RWPE1 (cell line): Measurements from ENCODE around the gene P4HA2.
A peak's percentile ranks its signal among the peaks of the same experiment; 100 is the strongest.

Experiments
- CTCF ChIA-PET: fragments of 350-600 bp; sonication (Branson Sonifier 250); formaldehyde crosslinking; extraction: SDS; loops from one replicate; lab custom pipeline; 2021; lab: Yijun Ruan, JAX
- POLR2A ChIA-PET: fragments of 400-600 bp; formaldehyde crosslinking; extraction: SDS; loops from one replicate; lab custom pipeline; 2020; ENCODE audit warnings: antibody characterized with exemption; ENCODE audit not compliant: low non-redundant PET; lab: Yijun Ruan, JAX
- DNase-seq: peaks from one replicate; pipeline ENCODE4 v3.0.0; 2012; ENCODE audit warnings: low spot score
- H3K27ac ChIP-seq: fragments of 450-650 bp; 2 replicates; pipeline ENCODE4 v1.5.1; 2017
- TF ChIP-seq, protein P1 (sequence below): fragments of 450-650 bp; conservative IDR thresholded peaks from 2 replicates; pipeline ENCODE4 v1.5.1; 2017; ENCODE audit warnings: low read depth, mild to moderate bottlenecking

Gene P4HA2

GRCh38 chr5:132207778-132208177, 19.9 kb downstream of the P4HA2 start:
- TF ChIP-seq, protein P1, sequence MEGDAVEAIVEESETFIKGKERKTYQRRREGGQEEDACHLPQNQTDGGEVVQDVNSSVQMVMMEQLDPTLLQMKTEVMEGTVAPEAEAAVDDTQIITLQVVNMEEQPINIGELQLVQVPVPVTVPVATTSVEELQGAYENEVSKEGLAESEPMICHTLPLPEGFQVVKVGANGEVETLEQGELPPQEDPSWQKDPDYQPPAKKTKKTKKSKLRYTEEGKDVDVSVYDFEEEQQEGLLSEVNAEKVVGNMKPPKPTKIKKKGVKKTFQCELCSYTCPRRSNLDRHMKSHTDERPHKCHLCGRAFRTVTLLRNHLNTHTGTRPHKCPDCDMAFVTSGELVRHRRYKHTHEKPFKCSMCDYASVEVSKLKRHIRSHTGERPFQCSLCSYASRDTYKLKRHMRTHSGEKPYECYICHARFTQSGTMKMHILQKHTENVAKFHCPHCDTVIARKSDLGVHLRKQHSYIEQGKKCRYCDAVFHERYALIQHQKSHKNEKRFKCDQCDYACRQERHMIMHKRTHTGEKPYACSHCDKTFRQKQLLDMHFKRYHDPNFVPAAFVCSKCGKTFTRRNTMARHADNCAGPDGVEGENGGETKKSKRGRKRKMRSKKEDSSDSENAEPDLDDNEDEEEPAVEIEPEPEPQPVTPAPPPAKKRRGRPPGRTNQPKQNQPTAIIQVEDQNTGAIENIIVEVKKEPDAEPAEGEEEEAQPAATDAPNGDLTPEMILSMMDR, result no peak
- CTCF ChIA-PET, result interaction anchor here (0.9 to 1.2 kb wide), 2 partner anchors 30 to 86 kb away, joined by 3 to 4 read pairs; no protein-coding TSS in a partner anchor
- DNase-seq, result no peak
- H3K27ac ChIP-seq, result 0 out of 2 replicates have a peak overlapping the region, but pooled peaks have one; percentile 11
- POLR2A ChIA-PET, result no interaction called here

DNA sequence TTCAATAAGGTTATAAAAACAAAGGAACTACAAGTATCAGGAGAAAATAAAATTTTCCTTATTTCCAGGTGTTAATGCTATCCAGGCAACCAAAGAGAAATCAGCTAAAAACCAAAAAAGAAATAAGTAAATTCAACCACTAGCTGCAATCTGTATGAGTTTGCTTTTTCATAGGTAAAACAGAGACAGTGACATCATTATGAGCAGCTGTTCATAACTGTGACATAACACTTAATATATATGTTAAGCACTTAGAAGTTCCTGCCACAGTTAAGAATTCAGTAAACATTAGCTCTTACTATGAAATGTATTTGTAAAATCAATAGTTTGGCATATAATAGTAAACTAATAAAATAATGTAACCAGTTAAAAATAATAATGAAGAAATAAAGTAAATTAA, 20.9 kb downstream of the P4HA2 start:
- no peak for DNase-seq
- ChIA-PET POLR2A (no interaction called here), CTCF (interaction anchor here (0.9 to 1.5 kb wide), 3 partner anchors 16 to 144 kb away, joined by 3 to 5 read pairs (median 3); no protein-coding TSS in a partner anchor)
- no peak overlapping the region for H3K27ac ChIP-seq
- TF ChIP-seq, protein P1, result no peak

- DNase-seq, result no peak
- H3K27ac ChIP-seq, result no peak overlapping the region
- POLR2A ChIA-PET, result interaction anchor here (0.5 kb wide), 1 partner anchor 9 kb away, joined by 3 read pairs; no protein-coding TSS in a partner anchor
- TF ChIP-seq, protein P1, result no peak
- CTCF ChIA-PET, result interaction anchor here (1.5 kb wide), 1 partner anchor 15 kb away, joined by 5 read pairs; no protein-coding TSS in a partner anchor
These were observed 22.1 kb downstream of the P4HA2 start for GRCh38 chr5:132205385-132206125.

DNA sequence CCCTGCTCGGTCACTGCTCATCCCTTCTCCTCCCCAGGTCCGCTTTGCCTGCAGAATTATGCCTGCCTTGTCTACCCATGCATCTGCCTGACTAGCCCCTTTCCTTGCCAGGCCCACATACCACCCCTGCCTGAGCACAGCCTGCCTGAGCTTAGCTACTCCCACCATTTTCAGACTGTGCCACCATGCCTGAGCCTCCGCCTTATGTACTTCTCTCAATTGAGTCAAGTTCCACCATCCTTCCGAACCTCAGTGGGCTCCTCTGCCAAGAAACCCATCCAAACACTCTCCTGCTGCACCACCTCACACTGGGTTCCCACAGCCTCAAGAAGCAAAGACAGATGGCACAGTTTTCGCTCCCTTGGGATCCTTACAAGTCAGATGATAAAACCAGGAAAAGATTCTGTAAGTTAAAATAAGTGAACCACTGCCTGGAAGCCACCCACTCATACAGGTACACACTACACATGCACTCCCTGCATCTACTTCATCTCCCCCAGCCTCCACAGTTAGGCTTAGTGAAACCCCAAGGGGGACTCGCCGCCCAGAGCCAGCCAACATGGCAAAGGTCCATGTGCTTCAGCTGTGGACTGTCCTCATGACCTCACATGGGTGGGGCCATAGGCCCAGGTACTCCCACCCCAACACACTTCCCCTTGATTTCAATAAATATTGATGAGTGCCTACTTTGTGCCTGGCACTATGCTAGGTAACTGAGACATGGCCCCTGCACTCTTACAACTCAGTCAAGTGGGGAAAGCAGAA, 23.1 kb downstream of the P4HA2 start:
- no peak for DNase-seq
- H3K27ac ChIP-seq, result no peak overlapping the region
- ChIA-PET POLR2A (no interaction called here), CTCF (interaction anchor here (0.6 to 2.0 kb wide), 3 partner anchors 15 to 34 kb away, joined by 4 to 5 read pairs (median 5); no protein-coding TSS in a partner anchor)
- TF ChIP-seq, protein P1, result no peak

DNA sequence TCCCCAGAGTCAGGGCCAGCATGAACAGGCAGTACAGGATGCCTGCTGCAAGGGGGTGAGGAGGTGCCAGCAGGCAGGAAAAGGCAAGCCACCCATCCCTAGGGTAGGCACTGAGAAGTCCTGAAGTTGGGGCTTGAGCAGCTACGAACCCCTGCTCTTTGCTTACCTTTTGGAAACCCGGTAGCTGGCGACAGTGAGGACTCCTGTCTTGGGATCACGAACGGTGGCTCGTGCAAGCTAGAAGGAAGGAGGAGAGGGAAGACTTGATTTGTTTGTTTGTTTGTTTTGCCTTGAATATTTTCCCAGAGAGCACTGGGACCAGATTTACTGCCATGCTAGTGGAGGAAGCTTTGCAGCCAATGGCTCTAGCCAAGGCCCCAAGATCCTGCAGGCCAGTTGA, 23.7 kb downstream of the P4HA2 start:
- CTCF ChIA-PET, result interaction anchor here (0.5 to 2.0 kb wide), 3 partner anchors 14 to 34 kb away, joined by 4 to 6 read pairs (median 5); no protein-coding TSS in a partner anchor
- DNase-seq, result no peak

More for the DNA sequence above, 23.7 kb downstream of the P4HA2 start:
- POLR2A ChIA-PET, result no interaction called here
- no peak overlapping the region for H3K27ac ChIP-seq
- TF ChIP-seq, protein P1, result no peak
